Adrenal gland (tissue), 5 donors: ENCODE results near the gene FMNL3.
A peak's percentile ranks its signal among the peaks of the same experiment; 100 is the strongest.

Experiments used
- POLR2A ChIP-seq, 2 donors: fragments of 450-650 bp; IDR thresholded peaks; one replicate each; pipeline ENCODE4 v1.6.1; 2017; ENCODE audit warnings: antibody characterized with exemption in 2 of 2, mild to moderate bottlenecking in 2 of 2, moderate library complexity in 1 of 2
- TF ChIP-seq, protein P1 (sequence below), 6 experiments: fragments of 450-650 bp in 4 of 6; fragments of 200-600 bp in 2 of 6; sonication (generic) in 1 of 6; IDR thresholded peaks; 1 replicate in 5 of 6; 2 replicates in 1 of 6; pipeline versions ENCODE4 v1.5.1 to v1.8.0; 2016 to 2021; ENCODE audit warnings: antibody characterized with exemption in 6 of 6, mild to moderate bottlenecking in 2 of 6, moderate library complexity in 1 of 6
- donor health status: DM: no; HTN: no; CAD: no.

DNA sequence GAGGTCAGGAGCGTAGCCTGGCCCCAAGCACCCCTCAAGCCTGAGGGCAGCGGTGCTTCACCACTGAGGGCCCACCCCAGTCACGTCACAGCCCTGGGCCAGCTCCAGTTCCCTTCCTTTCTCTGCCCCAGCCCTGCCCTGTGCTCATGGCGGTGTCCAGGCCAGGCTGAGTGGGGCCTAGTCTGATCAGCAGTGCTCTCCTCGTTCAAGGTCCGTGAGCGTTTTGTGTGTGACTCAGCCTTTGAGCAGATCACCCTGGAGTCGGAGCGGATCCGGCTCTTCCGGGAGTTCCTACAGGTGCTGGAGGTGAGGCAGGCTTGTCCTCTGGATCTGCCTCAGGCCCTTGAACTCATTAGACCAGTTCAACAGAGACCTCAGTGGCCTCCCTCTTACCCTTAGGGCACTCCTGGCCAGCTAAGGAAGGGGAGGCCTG is 64.8 kb downstream of the FMNL3 start:
- TF ChIP-seq, protein P1, sequence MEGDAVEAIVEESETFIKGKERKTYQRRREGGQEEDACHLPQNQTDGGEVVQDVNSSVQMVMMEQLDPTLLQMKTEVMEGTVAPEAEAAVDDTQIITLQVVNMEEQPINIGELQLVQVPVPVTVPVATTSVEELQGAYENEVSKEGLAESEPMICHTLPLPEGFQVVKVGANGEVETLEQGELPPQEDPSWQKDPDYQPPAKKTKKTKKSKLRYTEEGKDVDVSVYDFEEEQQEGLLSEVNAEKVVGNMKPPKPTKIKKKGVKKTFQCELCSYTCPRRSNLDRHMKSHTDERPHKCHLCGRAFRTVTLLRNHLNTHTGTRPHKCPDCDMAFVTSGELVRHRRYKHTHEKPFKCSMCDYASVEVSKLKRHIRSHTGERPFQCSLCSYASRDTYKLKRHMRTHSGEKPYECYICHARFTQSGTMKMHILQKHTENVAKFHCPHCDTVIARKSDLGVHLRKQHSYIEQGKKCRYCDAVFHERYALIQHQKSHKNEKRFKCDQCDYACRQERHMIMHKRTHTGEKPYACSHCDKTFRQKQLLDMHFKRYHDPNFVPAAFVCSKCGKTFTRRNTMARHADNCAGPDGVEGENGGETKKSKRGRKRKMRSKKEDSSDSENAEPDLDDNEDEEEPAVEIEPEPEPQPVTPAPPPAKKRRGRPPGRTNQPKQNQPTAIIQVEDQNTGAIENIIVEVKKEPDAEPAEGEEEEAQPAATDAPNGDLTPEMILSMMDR (IDR thresholded peaks at IDR 0.05) = no peak
- peak in 1 of 2 donors; percentile 59 for TF ChIP-seq POLR2A (IDR thresholded peaks at IDR 0.05)
